Transverse colon (tissue), 4 donors: ENCODE measurements around the gene D2HGDH. TPM values are rescaled to one million over a fixed set of nuclear protein-coding genes. Genes with fewer than 3 reads are reported as not detected.
"Not testable (repeated sequence)": the region's sequence is repeated elsewhere in the genome, so short reads cannot be mapped to it uniquely, and the experiment has no call there.

ENCODE experiments used
- DNase-seq: peaks from one replicate; pipeline ENCODE4 v3.0.0-alpha.2; 2019
- H3K27ac ChIP-seq, 4 donors: fragments of 200-600 bp; sonication (generic); 2 replicates each; pipeline ENCODE4 v1.5.1; 2016 to 2018; ENCODE audit warnings: inconsistent platforms in 4 of 4
- H3K27me3 ChIP-seq: fragments of 200-600 bp; sonication (generic); 2 replicates; pipeline ENCODE4 v1.5.1; 2017; ENCODE audit warnings: inconsistent platforms
- H3K36me3 ChIP-seq, 4 donors: fragments of 200-600 bp; sonication (generic); 2 replicates each; pipeline ENCODE4 v1.5.1; 2017 to 2019; ENCODE audit warnings: inconsistent platforms in 4 of 4
- H3K4me1 ChIP-seq, 4 donors: fragments of 200-600 bp; sonication (generic); 2 replicates each; pipeline ENCODE4 v1.5.1; 2017 to 2020; ENCODE audit warnings: inconsistent platforms in 4 of 4
- H3K4me3 ChIP-seq, 4 donors: fragments of 200-600 bp; sonication (generic); 1 replicate in 1 of 4; 2 replicates in 3 of 4; pipeline versions ENCODE4 v1.5.1 to v1.6.1; 2017 to 2019; ENCODE audit warnings: inconsistent platforms in 4 of 4
- H3K9me3 ChIP-seq, 2 donors: fragments of 200-600 bp; sonication (generic); 2 replicates each; pipeline ENCODE4 v1.5.1; 2017 to 2019; ENCODE audit warnings: inconsistent platforms in 2 of 2
- CTCF ChIP-seq, 5 experiments: fragments of 200-600 bp in 3 of 5; fragments of 450-650 bp in 2 of 5; sonication (generic) in 3 of 5; IDR thresholded peaks; 1 replicate in 2 of 5; 2 replicates in 3 of 5; pipeline ENCODE4 v1.5.1; 2016 to 2017; ENCODE audit warnings: antibody characterized with exemption in 5 of 5, inconsistent platforms in 3 of 5, mild to moderate bottlenecking in 2 of 5, moderate library complexity in 1 of 5
- EP300 ChIP-seq: sonication (generic); formaldehyde crosslinking; IDR thresholded peaks from one replicate; pipeline ENCODE4 v1.6.1; 2017; ENCODE audit warnings: antibody characterized with exemption, low read depth
- POLR2A ChIP-seq: fragments of 450-650 bp; IDR thresholded peaks from one replicate; pipeline ENCODE4 v1.6.1; 2016; ENCODE audit warnings: antibody characterized with exemption, mild to moderate bottlenecking, moderate library complexity
- POLR2AphosphoS5 ChIP-seq, 3 donors: sonication (generic); formaldehyde crosslinking; IDR thresholded peaks; one replicate each; pipeline ENCODE4 v1.6.1; 2016; ENCODE audit warnings: antibody characterized with exemption in 3 of 3
- WGBS, 2 donors: methylation state at CpG; one replicate each; pipeline ENCODE4 v1.1.5; 2018; ENCODE audit warnings: low coverage in 1 of 2; 5-methylcytosine and 5-hydroxymethylcytosine counted together
- in situ Hi-C, 4 donors: fragments of 200-750 bp; cut with MboI; loops; one replicate each; pipeline versions ENCODE4 v1.15.0 to v1.15.1; 2017; ENCODE audit warnings: low sequenced_read_pairs in 3 of 4, low pct_ligation_motif_present in 1 of 4, low pct_unique_long_range_greater_than_20kb in 1 of 4
- intact Hi-C: fragments of 100-400 bp; cut with DNase I; formaldehyde crosslinking; loops from one replicate; pipeline ENCODE4 v1.15.1; 2023; ENCODE audit warnings: low total_unique reads
- total RNA-seq, 4 donors: library from RNA; depleted of rRNA; stranded (reverse); fragments of >200 nt; gene quantifications; one replicate each; pipeline ENCODE4 v1.1.0, GENCODE V29; 2016

The D2HGDH gene
- total RNA-seq, 4 donors from 2014 or later: 53.2 to 150 (median 55.5) TPM

GRCh38 chr2:241799522-241800197 is 65.2 kb downstream of the D2HGDH start:
- peaks cover 22% of the 10 kb centered on the region for H3K27me3 ChIP-seq
- in situ Hi-C loops (no loop called here), intact Hi-C loops (loop anchor here (1.0 kb wide), 1 partner anchor 13 kb away; no protein-coding TSS in a partner anchor)
- no peak overlapping the region for H3K27ac ChIP-seq
- no peak overlapping the region for H3K4me3 ChIP-seq
- WGBS, 2 donors: 88% methylated on average over 9 of the region's 10 CpGs; no CpG with 5 or more reads in 1 of the 2 donors
- peak; percentile 7 for DNase-seq
- H3K4me1 ChIP-seq: peaks cover 20 to 56% (median 45%) of the 10 kb centered on the region in 4 donors
- TF ChIP-seq POLR2AphosphoS5 (IDR thresholded peaks at IDR 0.05): no peak
- TF ChIP-seq POLR2A: no peak
- TF ChIP-seq CTCF (IDR thresholded peaks at IDR 0.05): no peak
- TF ChIP-seq EP300: no peak
- H3K9me3 ChIP-seq: no peaks in the 10 kb centered on the region
- no peaks in the 10 kb centered on the region for H3K36me3 ChIP-seq

- peaks cover 22% of the 10 kb centered on the region for H3K27me3 ChIP-seq
- in situ Hi-C loops, intact Hi-C loops, H3K9me3 ChIP-seq, H3K4me3 ChIP-seq, H3K27ac ChIP-seq, H3K36me3 ChIP-seq: not testable (repeated sequence)
- peaks cover 22 to 55% (median 42%) of the 10 kb centered on the region in 4 donors for H3K4me1 ChIP-seq
- DNase-seq: peak; percentile 8
- 83% methylated on average over 35 of the region's 35 CpGs; no CpG with 5 or more reads in 1 of the 2 donors for WGBS, 2 donors
These were observed 65.9 kb downstream of the D2HGDH start for GRCh38 chr2:241800198-241800903.

DNA sequence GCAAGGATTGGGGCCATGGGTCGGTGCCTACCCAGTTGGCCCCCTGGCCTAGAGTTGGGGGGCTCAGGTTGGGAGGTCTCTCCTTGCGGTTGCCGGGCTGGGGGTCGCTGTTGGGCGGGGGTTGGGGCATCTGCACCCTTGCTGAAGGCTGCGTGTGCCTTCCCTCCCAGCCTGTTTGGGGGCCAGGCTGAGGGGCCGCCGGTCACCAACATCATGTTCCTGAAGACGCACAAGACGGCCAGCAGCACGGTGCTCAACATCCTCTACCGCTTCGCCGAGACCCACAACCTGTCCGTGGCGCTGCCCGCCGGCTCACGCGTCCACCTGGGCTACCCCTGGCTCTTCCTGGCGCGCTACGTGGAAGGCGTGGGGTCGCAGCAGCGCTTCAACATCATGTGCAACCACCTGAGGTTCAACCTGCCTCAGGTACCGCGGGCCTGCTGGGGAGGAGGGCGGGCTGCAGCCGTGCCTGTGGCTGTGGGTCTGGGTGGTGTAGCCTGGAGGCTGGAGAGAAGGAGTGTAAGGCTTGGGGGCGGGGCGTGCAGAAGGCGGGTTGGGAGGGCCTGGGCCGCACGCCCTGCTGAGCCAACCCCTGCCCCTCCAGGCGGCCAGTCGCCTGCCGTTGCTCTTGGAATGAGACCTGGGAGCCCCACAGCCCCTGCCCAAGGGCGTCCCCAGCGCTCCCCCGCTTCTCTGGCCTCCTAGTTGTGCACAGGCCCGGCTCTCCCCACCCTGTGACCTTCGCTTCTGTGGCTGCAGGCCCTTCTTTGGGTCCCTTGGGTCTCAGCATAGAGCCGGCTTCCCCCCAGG is 67.4 kb downstream of the D2HGDH start:
- Histone ChIP-seq H3K4me3 (no peak overlapping the region), H3K27ac (peak overlapping the region in 1 of 4 donors; percentile 48), H3K4me1 (peaks cover 17 to 41% (median 28%) of the 10 kb centered on the region in 4 donors), H3K36me3 (no peaks in the 10 kb centered on the region), H3K27me3 (peaks cover 22% of the 10 kb centered on the region), H3K9me3 (no peaks in the 10 kb centered on the region)
- TF ChIP-seq EP300: no peak
- no peak for TF ChIP-seq POLR2AphosphoS5 (IDR thresholded peaks at IDR 0.05)
- no peak for TF ChIP-seq CTCF (IDR thresholded peaks at IDR 0.05)
- TF ChIP-seq POLR2A: no peak
- intact Hi-C loops (no loop called here), in situ Hi-C loops (no loop called here)
- DNase-seq: peak; percentile 13
- 80 to 82% methylated on average over 1 to 42 of the region's 44 CpGs for WGBS, 2 donors

GRCh38 chr2:241802421-241803318 is 68.2 kb downstream of the D2HGDH start:
- in situ Hi-C loops (no loop called here), intact Hi-C loops (no loop called here)
- 65% methylated on average over 32 of the region's 32 CpGs; no CpG with 5 or more reads in 1 of the 2 donors for WGBS, 2 donors
- peak; percentile 8 for DNase-seq
- no peaks in the 10 kb centered on the region for H3K36me3 ChIP-seq
- H3K4me1 ChIP-seq: peaks cover 10 to 38% (median 23%) of the 10 kb centered on the region in 4 donors
- H3K27ac ChIP-seq: peak overlapping the region in 1 of 4 donors; percentile 48
- H3K9me3 ChIP-seq: no peaks in the 10 kb centered on the region
- peaks cover 22% of the 10 kb centered on the region for H3K27me3 ChIP-seq
- peak overlapping the region in 1 of 4 donors; percentile 49 for H3K4me3 ChIP-seq
- no peak for TF ChIP-seq POLR2AphosphoS5 (IDR thresholded peaks at IDR 0.05)
- no peak for TF ChIP-seq EP300
- no peak for TF ChIP-seq POLR2A
- no peak for TF ChIP-seq CTCF (IDR thresholded peaks at IDR 0.05)
